ENCODE data around the gene PLTP.
A peak's percentile ranks its signal among the peaks of the same experiment; 100 is the strongest.
"Not testable (repeated sequence)": the region's sequence is repeated elsewhere in the genome, so short reads cannot be mapped to it uniquely, and the experiment has no call there.

Gene PLTP

GRCh38 chr20:45901332-45901731, 10.6 kb downstream of the PLTP start:
- DNase-seq: not testable (repeated sequence)

DNA sequence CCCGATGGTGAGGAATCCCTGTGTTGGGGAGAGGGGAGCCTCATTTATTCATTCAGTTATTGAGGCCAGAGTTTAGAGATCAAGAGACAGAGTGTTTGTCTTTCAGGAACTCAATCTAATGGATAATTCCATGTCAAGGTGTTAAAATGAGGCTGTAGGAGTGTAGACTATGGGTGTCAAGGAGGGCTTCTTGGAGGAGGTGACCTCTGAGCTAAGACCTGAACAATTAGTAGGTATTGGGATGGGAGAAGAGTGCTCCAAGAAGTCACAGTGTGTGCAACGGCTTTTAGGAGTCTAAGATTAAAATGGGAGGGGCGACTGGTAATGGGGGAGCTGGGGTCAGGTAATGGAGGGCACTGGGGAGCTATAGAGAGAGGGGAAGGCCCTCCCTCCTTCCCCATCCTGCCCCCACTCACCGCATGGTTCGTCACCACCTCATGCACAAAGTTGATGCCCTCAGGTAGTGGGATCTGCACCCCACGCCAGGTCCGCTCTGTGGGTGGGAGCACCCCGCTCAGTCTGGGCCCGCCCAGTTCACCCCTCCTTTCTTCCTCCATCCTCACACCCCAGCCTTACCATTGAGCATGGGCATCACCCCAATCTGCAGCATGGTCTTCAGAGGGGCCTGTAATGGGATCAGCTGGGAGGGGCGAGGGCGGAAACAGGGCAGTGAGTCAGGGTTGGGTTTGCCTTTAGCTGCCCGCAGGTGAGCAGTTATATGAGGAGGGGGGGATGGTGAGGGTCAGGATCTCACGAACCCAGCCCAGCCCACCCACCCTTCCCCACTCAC, 12.7 kb downstream of the PLTP start:
- DNase-seq: no peak

DNA sequence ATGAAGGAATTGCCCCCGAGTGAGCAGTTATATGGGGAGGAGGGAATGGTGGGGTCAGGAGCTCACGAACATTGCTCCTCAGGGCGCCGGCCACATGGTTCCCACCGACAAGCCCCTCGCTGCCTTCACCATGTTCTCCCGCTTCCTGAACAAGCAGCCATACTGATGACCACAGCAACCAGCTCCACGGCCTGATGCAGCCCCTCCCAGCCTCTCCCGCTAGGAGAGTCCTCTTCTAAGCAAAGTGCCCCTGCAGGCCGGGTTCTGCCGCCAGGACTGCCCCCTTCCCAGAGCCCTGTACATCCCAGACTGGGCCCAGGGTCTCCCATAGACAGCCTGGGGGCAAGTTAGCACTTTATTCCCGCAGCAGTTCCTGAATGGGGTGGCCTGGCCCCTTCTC, 13.7 kb downstream of the PLTP start:
- DNase-seq: no peak

GRCh38 chr20:45897692-45898091, 14.3 kb downstream of the PLTP start:
- no peak for DNase-seq

GRCh38 chr20:45897289-45897688, 14.7 kb downstream of the PLTP start:
- DNase-seq: no peak

DNA sequence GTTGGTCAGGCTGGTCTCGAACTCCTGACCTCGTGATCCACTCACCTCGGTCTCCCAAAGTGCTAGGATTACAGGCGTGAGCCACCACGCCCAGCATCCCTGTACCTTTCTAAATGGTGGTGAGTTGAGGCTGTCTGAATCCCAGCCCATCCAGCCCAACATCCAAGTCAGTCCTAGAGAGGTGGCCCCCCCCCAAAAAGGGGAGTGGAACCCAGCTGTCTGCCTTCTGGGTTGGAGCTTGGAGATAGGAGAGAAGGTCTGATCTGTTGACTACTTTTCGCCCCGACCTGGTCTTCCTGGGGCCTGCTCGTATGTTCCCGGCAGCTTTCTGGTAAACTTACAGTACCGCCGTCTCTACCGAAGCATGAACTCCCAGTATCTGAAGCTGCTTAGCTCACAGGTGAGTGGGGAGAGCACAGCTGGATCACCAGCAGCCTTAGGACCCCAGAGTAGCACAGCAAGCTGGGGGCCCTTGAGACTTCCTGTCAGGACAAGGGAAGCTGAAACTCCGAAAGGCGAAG, 15.3 kb downstream of the PLTP start:
- no peak for DNase-seq

DNA sequence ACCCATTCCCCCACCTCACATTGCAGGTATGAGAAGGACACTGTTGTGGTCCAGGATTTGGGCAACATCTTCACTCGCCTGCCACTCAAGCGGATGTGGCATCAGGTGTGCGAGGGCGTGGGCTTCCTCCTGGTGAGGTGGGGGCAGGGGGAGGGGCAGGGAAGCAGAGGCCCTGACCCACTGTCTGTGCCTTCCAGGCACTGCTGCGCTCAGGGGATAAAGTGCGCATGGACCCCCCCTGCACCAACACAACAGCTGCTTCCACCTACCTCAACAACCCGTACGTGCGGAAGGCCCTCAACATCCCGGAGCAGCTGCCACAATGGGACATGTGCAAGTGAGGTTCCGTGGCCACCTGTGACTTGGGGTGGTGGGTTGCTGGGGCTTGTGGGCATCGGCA, 17.2 kb downstream of the PLTP start:
- DNase-seq: no peak

GRCh38 chr20:45893831-45894230, 18.1 kb downstream of the PLTP start:
- DNase-seq: no peak

DNA sequence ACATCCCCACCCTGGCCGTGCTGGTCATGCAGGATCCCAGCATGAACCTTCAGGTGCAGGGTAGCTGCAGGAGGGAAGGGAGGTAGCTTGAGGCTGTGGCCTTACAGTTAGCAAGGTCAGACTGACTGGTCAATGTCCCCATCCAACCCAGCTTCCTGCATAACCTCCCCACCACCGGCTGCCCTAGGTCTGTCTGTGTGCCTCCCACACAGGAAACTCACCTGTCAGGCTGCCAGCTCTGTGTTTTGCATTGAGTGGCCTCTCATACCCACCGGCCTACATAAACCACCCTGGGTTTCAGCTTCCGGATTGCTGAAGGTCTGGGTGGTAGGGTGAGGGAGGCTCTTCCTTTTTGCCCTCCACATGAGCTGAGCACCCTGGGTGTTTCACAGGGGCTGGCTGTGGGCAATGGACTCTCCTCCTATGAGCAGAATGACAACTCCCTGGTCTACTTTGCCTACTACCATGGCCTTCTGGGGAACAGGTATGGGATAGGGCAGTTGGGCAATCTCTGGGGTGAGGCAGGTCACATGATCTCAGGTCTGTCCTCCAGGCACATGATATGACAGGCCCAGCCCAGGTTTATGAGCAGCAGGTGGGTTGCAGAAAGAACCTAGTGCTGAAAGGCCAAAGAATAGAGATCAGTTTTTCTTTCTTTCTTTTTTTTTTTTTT, 19.0 kb downstream of the PLTP start:
- DNase-seq: no peak

DNA sequence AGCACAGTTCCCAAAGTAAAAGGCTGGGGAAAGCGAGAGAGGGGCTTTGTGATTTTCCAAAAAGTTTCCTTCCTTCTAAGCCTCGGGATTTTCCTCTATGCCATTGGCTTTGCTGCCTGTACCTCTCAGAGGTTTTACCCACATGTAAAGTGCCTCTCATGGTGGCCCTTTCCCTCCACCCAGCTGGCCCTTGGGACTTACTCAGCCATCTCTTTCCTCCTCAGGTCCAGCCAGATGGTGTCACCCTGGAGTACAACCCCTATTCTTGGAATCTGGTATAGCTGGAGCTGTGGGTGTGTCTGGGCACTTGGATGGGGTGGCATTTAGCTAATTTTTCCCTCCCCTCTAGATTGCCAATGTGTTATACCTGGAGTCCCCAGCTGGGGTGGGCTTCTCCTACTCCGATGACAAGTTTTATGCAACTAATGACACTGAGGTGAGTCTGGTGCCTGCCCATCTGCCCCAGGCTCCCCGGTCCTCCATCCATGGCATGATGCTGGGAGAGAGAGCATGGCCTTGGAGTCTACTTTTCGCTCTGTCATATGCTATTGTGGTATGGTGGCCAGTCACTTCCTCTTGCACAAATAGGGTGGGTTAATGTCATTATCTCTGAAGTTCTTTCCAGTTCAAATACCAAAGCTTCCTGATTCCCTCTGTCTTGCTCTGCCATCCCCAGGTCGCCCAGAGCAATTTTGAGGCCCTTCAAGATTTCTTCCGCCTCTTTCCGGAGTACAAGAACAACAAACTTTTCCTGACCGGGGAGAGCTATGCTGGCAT, 19.7 kb downstream of the PLTP start:
- peak in 1 of 51 donors; percentile 6 for DNase-seq

GRCh38 chr20:45890985-45891983, 20.7 kb downstream of the PLTP start, which contains the start of the genes CTSA and NEURL2:
Gene CTSA (plus strand): TSS chr20:45891335. CDS start chr20:45891569, 234 bp downstream.
Gene NEURL2 (minus strand): TSS chr20:45891208. CDS start chr20:45890991, 217 bp downstream.
- DNase-seq: peak; percentile 62 to 95 (median 86)

- peak in 48 of 51 donors; percentile 17 to 80 (median 58) for DNase-seq
Measured at GRCh38 chr20:45890077-45890984, 21.6 kb downstream of the PLTP start.

- DNase-seq: no peak
Measured at GRCh38 chr20:45888681-45889080, 23.3 kb downstream of the PLTP start.

- DNase-seq: no peak
Measured at GRCh38 chr20:45887346-45887715, 24.6 kb downstream of the PLTP start, which contains the start of gene SPATA25. Gene SPATA25 (minus strand): TSS chr20:45887622. CDS start chr20:45887590, 32 bp downstream.

- no peak for DNase-seq
Measured at GRCh38 chr20:45886590-45887345, 25.2 kb downstream of the PLTP start.

DNA sequence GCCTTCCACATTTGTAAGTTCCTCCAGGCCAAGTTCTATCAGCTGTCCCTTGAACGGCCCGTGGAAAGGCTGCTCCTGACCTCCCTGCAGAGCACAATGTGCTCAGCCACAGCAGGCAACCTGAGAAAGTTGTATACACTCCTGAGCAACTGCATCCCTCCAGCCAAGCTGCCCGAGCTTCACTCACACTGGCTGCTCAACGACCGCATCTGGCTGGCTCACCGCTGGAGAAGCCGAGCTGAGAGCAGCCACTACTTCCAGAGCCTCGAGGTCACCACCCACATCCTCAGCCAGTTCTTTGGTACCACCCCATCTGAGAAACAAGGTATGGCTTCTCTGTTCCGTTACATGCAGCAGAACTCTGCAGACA, 28.9 kb downstream of the PLTP start:
- no peak for DNase-seq

DNA sequence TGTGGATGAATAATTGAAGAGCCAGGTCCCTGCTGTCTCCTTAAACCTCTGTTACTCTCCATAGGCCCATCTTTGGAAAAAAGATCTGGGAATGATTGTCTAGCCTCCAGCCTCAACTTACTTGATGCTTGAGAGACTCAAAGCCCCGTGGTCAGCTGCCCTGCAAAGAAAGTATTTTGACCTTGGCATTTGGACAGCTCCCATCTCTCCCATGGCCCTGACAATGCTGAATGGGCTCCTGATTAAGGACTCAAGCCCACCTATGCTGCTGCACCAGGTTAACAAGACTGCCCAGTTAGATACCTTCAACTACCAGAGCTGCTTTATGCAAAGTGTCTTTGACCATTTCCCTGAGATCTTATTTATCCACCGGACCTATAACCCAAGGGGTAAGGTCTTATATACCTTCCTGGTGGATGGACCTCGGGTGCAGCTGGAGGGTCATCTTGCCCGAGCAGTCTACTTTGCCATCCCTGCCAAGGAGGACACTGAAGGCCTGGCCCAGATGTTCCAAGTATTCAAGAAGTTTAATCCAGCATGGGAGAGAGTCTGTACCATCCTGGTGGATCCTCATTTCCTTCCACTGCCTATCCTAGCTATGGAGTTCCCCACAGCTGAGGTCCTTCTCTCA, 29.4 kb downstream of the PLTP start:
- DNase-seq: no peak

All from hypothalamus (tissue), 51 donors.